ENCODE results near the gene PGM5. TPM values are rescaled to one million over a fixed set of nuclear protein-coding genes. Genes with fewer than 3 reads are reported as not detected.

The PGM5 gene
- total and polyA plus RNA-seq, 2 of the 4 experiments (the other 2 are of a cell fraction) = 8.3 to 14.7 TPM

- no peak for DNase-seq
- TF ChIP-seq NFE2L2 (IDR thresholded peaks at IDR 0.05; ENCODE audit: low read depth, low read length) (no peak), ELK1 (IDR thresholded peaks at IDR 0.05; ENCODE audit: borderline replicate concordance, low read depth, low read length) (no peak)
- Histone ChIP-seq H4K8ac (ENCODE audit: low read depth in 2 of 2, low read length in 2 of 2) (no peak overlapping the region), H3K56ac (ENCODE audit: extremely low read depth, insufficient read depth, low read length) (no peak overlapping the region), H3K4me2 (ENCODE audit: low read depth, low read length) (no peak overlapping the region), H4K91ac (ENCODE audit: insufficient read depth, low read depth, low read length) (no peak overlapping the region), H3K18ac (ENCODE audit: low read depth, low read length) (no peak overlapping the region; the same call in 1 of the 2 replicates), H3K9me1 (ENCODE audit: insufficient read depth, low read length) (no peaks in the 10 kb centered on the region), H2AK9ac (replicated peaks; ENCODE audit: low read depth, low read length, poor library complexity) (no peak overlapping the region), H3K4ac (ENCODE audit: low read depth, low read length) (no peak overlapping the region), H2BK5ac (ENCODE audit: low read depth, low read length, poor library complexity, severe bottlenecking) (no peak overlapping the region), H3K27ac (ENCODE audit: insufficient read depth, low read length) (no peak overlapping the region), H3K14ac (replicated peaks; ENCODE audit: low read depth, low read length) (no peak overlapping the region), H4K20me1 (ENCODE audit: insufficient read depth, low read length) (no peaks in the 10 kb centered on the region), H3K27me3 (ENCODE audit: control insufficient read depth, insufficient read depth, low read length) (no peaks in the 10 kb centered on the region), H3K79me1 (ENCODE audit: low read depth in 1 of 2, low read length in 2 of 2) (no peaks in the 10 kb centered on the region), H3K9ac (ENCODE audit: low read depth, low read length) (no peak overlapping the region), H2AFZ (replicated peaks; ENCODE audit: low read length, poor library complexity) (no peak overlapping the region), H2BK20ac (ENCODE audit: low read depth, low read length) (no peak overlapping the region), H4K5ac (ENCODE audit: low read depth, low read length) (no peak overlapping the region), H3K4me3 (ENCODE audit: insufficient read depth, low read depth, low read length) (no peak overlapping the region), H3K9me3 (ENCODE audit: control insufficient read depth, insufficient read depth, low read length) (peaks cover 3% of the 10 kb centered on the region; the same call in 1 of the 2 replicates), H3K36me3 (ENCODE audit: control insufficient read depth, insufficient read depth, low read length) (no peaks in the 10 kb centered on the region), H2AK5ac (ENCODE audit: low read depth, low read length) (no peak overlapping the region), H2BK15ac (ENCODE audit: low read depth, low read length) (no peak overlapping the region), H3K4me1 (ENCODE audit: control insufficient read depth, insufficient read depth, low read length) (peaks cover 4% of the 10 kb centered on the region), H2BK120ac (ENCODE audit: low read depth, low read length) (no peak overlapping the region), H3K23ac (ENCODE audit: low read depth, low read length) (no peak overlapping the region)
- no TSS peak for BruUV-seq (replicated peaks)
- dilution Hi-C loops (cut with HindIII; ENCODE audit: low sequenced_read_pairs, unreplicated experiment) = no loop called here
- intact Hi-C loops (cut with micrococcal nuclease) = no loop called here
- CTCF ChIA-PET = no interaction called here
- WGBS, 2 experiments (ENCODE audit: extremely low coverage in 2 of 2, insufficient read length in 1 of 2) = no CpG with 5 or more reads among the region's 3 CpGs
- in situ Hi-C loops (cut with MboI; ENCODE audit: low sequenced_read_pairs) = no loop called here
- ATAC-seq (ENCODE audit: low read depth) = no peak
- POLR2A ChIA-PET (ENCODE audit: unreplicated experiment) = no interaction called here
Measured at GRCh38 chr9:68513385-68513784, 157.0 kb downstream of the PGM5 start.
